Mammary epithelial cell (primary cell): ENCODE measurements around the gene SH3TC1.

Experiments used
- CTCF ChIP-seq, 2 donors: IDR thresholded peaks in 1 of 2; conservative IDR thresholded peaks in 1 of 2; 2 replicates each; pipeline ENCODE4 v1.5.1; 2011 to 2012; ENCODE audit warnings: inconsistent platforms in 2 of 2, low read length in 2 of 2, mild to moderate bottlenecking in 2 of 2, control low read depth in 1 of 2, low read depth in 1 of 2; ENCODE audit not compliant: insufficient read depth in 1 of 2; ENCODE audit errors: extremely low read depth in 1 of 2
- EZH2 ChIP-seq: IDR thresholded peaks from 2 replicates; pipeline ENCODE4 v1.6.1; 2012; ENCODE audit warnings: low read length, inconsistent platforms, borderline replicate concordance

GRCh38 chr4:8279321-8280157, 80.4 kb downstream of the SH3TC1 start:
- TF ChIP-seq CTCF (conservative IDR thresholded peaks at IDR 0.05 in 1 of 2, IDR thresholded peaks at IDR 0.05 in 1 of 2; ENCODE audit: extremely low read depth in 1 of 2, insufficient read depth in 1 of 2, low read depth in 1 of 2, low read length in 2 of 2): no peak
- TF ChIP-seq EZH2: no peak
